HepG2 (cell line): Measurements from ENCODE around the gene ANXA9. TPM values are rescaled to one million over a fixed set of nuclear protein-coding genes. Genes with fewer than 3 reads are reported as not detected.

Experiments used
- ATAC-seq: fragments of 200-7000 bp; cut with Tn5 transposase; 3 replicates; pipeline ENCODE4 v1.9.1; 2020; ENCODE audit warnings: mild to moderate bottlenecking, moderate library complexity
- BruUV-seq: library from RNA; stranded (reverse); fragments of 400-500 nt; replicated peaks from 2 replicates; lab custom pipeline; 2021; lab: Mats Ljungman, UMichigan
- CTCF ChIA-PET: fragments of 300-600 bp; formaldehyde crosslinking; extraction: SDS; loops from one replicate; lab custom pipeline; 2021; ENCODE audit warnings: low total read pairs, inconsistent platforms, low intra/inter-chr PET ratio; lab: Yijun Ruan, JAX
- POLR2A ChIA-PET: fragments of 350-600 bp; sonication (Branson Sonifier 250); formaldehyde crosslinking; loops from one replicate; lab custom pipeline; 2020; ENCODE audit warnings: antibody characterized with exemption, inconsistent platforms; lab: Yijun Ruan, JAX
- DNase-seq: peaks from one replicate; pipeline ENCODE4 v3.0.0-alpha.2; 2015; ENCODE audit warnings: low spot score
- FAIRE-seq: peaks from 3 replicates; lab custom pipeline; 2011; peaks lifted over from hg19 to GRCh38; lab: Jason Lieb, UNC
- H2AFZ ChIP-seq: one replicate; pipeline ENCODE4 v1.6.1; 2011; ENCODE audit warnings: low read length, inconsistent platforms
- H3K27ac ChIP-seq: fragments of 300-600 bp; 3 replicates; pipeline ENCODE4 v1.8.0; 2011; ENCODE audit warnings: mixed run types, mild to moderate bottlenecking, mixed read lengths, low read length, inconsistent platforms; ENCODE audit not compliant: insufficient read depth; ENCODE audit errors: extremely low read length
- H3K27me3 ChIP-seq, 2 experiments: fragments of 200-600 bp in 1 of 2; 2 replicates in 1 of 2; 3 replicates in 1 of 2; pipeline versions ENCODE4 v1.6.0 to v1.8.0; 2011; ENCODE audit warnings: low read length in 2 of 2, mild to moderate bottlenecking in 2 of 2, moderate library complexity in 2 of 2, inconsistent platforms in 1 of 2; ENCODE audit not compliant: insufficient read depth in 2 of 2, control insufficient read depth in 1 of 2
- H3K36me3 ChIP-seq, 2 experiments: fragments of 200-600 bp in 1 of 2; replicated peaks in 1 of 2; 2 replicates in 1 of 2; 3 replicates in 1 of 2; pipeline versions ENCODE4 v1.5.1 to v1.8.0; 2011; ENCODE audit warnings: low read length in 2 of 2, inconsistent platforms in 1 of 2; ENCODE audit not compliant: insufficient read depth in 2 of 2, control insufficient read depth in 1 of 2
- H3K4me1 ChIP-seq: 2 replicates; pipeline ENCODE4 v1.5.1; 2012; ENCODE audit warnings: low read length, inconsistent platforms; ENCODE audit not compliant: insufficient read depth
- H3K4me2 ChIP-seq: 2 replicates; pipeline ENCODE4 v1.6.0; 2011; ENCODE audit warnings: low read depth, low read length, inconsistent platforms
- H3K4me3 ChIP-seq, 3 experiments: fragments of 200-600 bp in 1 of 3; sonication (generic), shearing (Covaris generic) in 1 of 3; replicated peaks in 1 of 3; 2 replicates each; pipeline ENCODE4 v1.5.1; 2011 to 2016; ENCODE audit warnings: low read length in 3 of 3, inconsistent platforms in 2 of 3, low read depth in 2 of 3, mild to moderate bottlenecking in 2 of 3, control low read depth in 1 of 3, mixed read lengths in 1 of 3; ENCODE audit not compliant: insufficient read depth in 1 of 3
- H3K79me2 ChIP-seq: one replicate; pipeline ENCODE4 v1.6.1; 2011; ENCODE audit warnings: low read length, inconsistent platforms; ENCODE audit not compliant: insufficient read depth
- H3K9ac ChIP-seq: 2 replicates; pipeline ENCODE4 v1.6.0; 2011; ENCODE audit warnings: mild to moderate bottlenecking, low read depth, low read length, inconsistent platforms; ENCODE audit not compliant: insufficient read depth
- H3K9me3 ChIP-seq: 2 replicates; pipeline ENCODE4 v1.5.1; 2012; ENCODE audit warnings: mild to moderate bottlenecking, low read length
- H4K20me1 ChIP-seq: 2 replicates; pipeline ENCODE4 v1.6.0; 2011; ENCODE audit warnings: inconsistent platforms, mild to moderate bottlenecking, low read length, moderate library complexity; ENCODE audit not compliant: insufficient read depth
- CCAR2 ChIP-seq: fragments of 200-400 bp; formaldehyde crosslinking; optimal IDR thresholded peaks from 2 replicates; pipeline ENCODE3; 2018; ENCODE audit warnings: low read depth, mild to moderate bottlenecking, low read length, moderate library complexity
- JUND ChIP-seq: sonication (generic); formaldehyde crosslinking; IDR thresholded peaks from 2 replicates; pipeline ENCODE4 v1.8.0; 2022; ENCODE audit warnings: mild to moderate bottlenecking, missing genetic modification reagents
- MED13 ChIP-seq: sonication (generic); formaldehyde crosslinking; IDR thresholded peaks from 2 replicates; pipeline ENCODE4 v1.5.0; 2020; ENCODE audit warnings: missing genetic modification reagents
- NONO ChIP-seq, 2 experiments: fragments of 450-650 bp in 1 of 2; sonication (generic) in 1 of 2; formaldehyde crosslinking in 1 of 2; IDR thresholded peaks in 1 of 2; conservative IDR thresholded peaks in 1 of 2; 2 replicates each; pipeline versions ENCODE4 v1.6.1 to v1.8.0; 2017 to 2022; ENCODE audit warnings: mild to moderate bottlenecking in 1 of 2, missing genetic modification reagents in 1 of 2, moderate library complexity in 1 of 2
- POGZ ChIP-seq: sonication (generic); formaldehyde crosslinking; IDR thresholded peaks from 2 replicates; pipeline ENCODE4 v1.4.0; 2020; ENCODE audit warnings: mild to moderate bottlenecking, missing genetic modification reagents
- POLR2A ChIP-seq, 2 experiments: IDR thresholded peaks; 2 replicates each; pipeline ENCODE4 v1.6.1; 2011; ENCODE audit warnings: low read depth in 2 of 2, low read length in 2 of 2, mild to moderate bottlenecking in 1 of 2, moderate library complexity in 1 of 2; ENCODE audit not compliant: insufficient read depth in 1 of 2
- TGIF2 ChIP-seq: IDR thresholded peaks from 2 replicates; pipeline ENCODE4 v1.6.1; 2016; ENCODE audit warnings: control low read depth, missing compliant biosample characterization
- ZNF180 ChIP-seq: sonication (generic); formaldehyde crosslinking; IDR thresholded peaks from 2 replicates; pipeline ENCODE4 v1.4.0; 2020; ENCODE audit warnings: low read depth, missing genetic modification reagents, borderline replicate concordance
- ZNF335 ChIP-seq: sonication (generic); formaldehyde crosslinking; IDR thresholded peaks from 2 replicates; pipeline ENCODE4 v1.4.0; 2020; ENCODE audit warnings: missing genetic modification reagents
- ZNF337 ChIP-seq: sonication (generic); formaldehyde crosslinking; IDR thresholded peaks from 2 replicates; pipeline ENCODE4 v1.5.1; 2020; ENCODE audit warnings: missing genetic modification reagents, low read depth, mild to moderate bottlenecking, borderline replicate concordance
- ZNF607 ChIP-seq: sonication (generic); formaldehyde crosslinking; IDR thresholded peaks from 2 replicates; pipeline ENCODE4 v1.5.1; 2020; ENCODE audit warnings: missing genetic modification reagents, mild to moderate bottlenecking, borderline replicate concordance
- ZNF792 ChIP-seq: IDR thresholded peaks from 2 replicates; pipeline ENCODE4 v1.6.1; 2016
- ZSCAN20 ChIP-seq: sonication (generic); formaldehyde crosslinking; IDR thresholded peaks from 2 replicates; pipeline ENCODE4 v1.4.0; 2020; ENCODE audit warnings: missing genetic modification reagents, mild to moderate bottlenecking, borderline replicate concordance
- ZSCAN21 ChIP-seq: sonication (generic); formaldehyde crosslinking; IDR thresholded peaks from 2 replicates; pipeline ENCODE4 v1.8.0; 2022; ENCODE audit warnings: mild to moderate bottlenecking, missing genetic modification reagents, moderate library complexity, borderline replicate concordance
- WGBS: methylation state at CpG from one replicate; pipeline ENCODE4 v1.1.6; 2017; ENCODE audit warnings: low lambda C conversion rate; 5-methylcytosine and 5-hydroxymethylcytosine counted together
- in situ Hi-C: cut with HindIII; loops from 2 replicates; pipeline ENCODE4 v1.10.0; 2017; ENCODE audit warnings: low pct_unique_long_range_greater_than_20kb; ENCODE audit not compliant: extremely low pct_ligation_motif_present
- intact Hi-C: fragments of 100-400 bp; cut with micrococcal nuclease; formaldehyde crosslinking; loops from one replicate; pipeline ENCODE4 v1.10.0; 2022; ENCODE audit not compliant: unreplicated experiment
- polyA plus RNA-seq, 8 experiments: library from polyadenylated mRNA; depleted of rRNA in 3 of 8; stranded (reverse) in 7 of 8; unstranded in 1 of 8; fragments of >200 nt; fragmentation: Illumina TruSeq in 4 of 8; extraction: Trizol in 4 of 8; gene quantifications; 2 replicates each; pipeline versions ENCODE4 v1.2.1 to v1.2.3, GENCODE V29; 2011 to 2016; ENCODE audit warnings: low read depth in 4 of 8, missing spikeins in 1 of 8, mixed read lengths in 1 of 8; ENCODE audit not compliant: insufficient read depth in 1 of 8
- total RNA-seq, 5 experiments: library from RNA; depleted of rRNA; stranded (reverse); fragments of >200 nt; fragmentation: Illumina TruSeq; extraction: Trizol; gene quantifications; 2 replicates each; pipeline ENCODE4 v1.2.3, GENCODE V29; 2016; ENCODE audit warnings: low read depth in 1 of 5
- TF ChIP-seq, protein P1 (sequence below): IDR thresholded peaks from 2 replicates; pipeline ENCODE4 v1.6.1; 2012; ENCODE audit warnings: low read depth, low read length, improper control_type of control experiment
- TF ChIP-seq, protein P2 (sequence below): sonication (generic); formaldehyde crosslinking; IDR thresholded peaks from 2 replicates; pipeline ENCODE4 v1.5.1; 2020; ENCODE audit warnings: mild to moderate bottlenecking, missing genetic modification reagents, borderline replicate concordance

Gene ANXA9
- total and polyA plus RNA-seq, 2 of the 13 experiments (the other 11 are each of a cell fraction or from before 2014, with no cell fraction given): 13.3 to 23.9 TPM

GRCh38 chr1:151007853-151008243, 25.8 kb downstream of the ANXA9 start:
- WGBS: 1% methylated on average over 4 of the region's 4 CpGs
- BruUV-seq: no TSS peak
- Histone ChIP-seq H3K27me3 (no peaks in the 10 kb centered on the region; a peak in 1 of 5 replicates), H2AFZ (no peak overlapping the region), H3K36me3 (no peaks in the 10 kb centered on the region), H3K4me2 (peak overlapping the region; percentile 99), H3K9me3 (no peaks in the 10 kb centered on the region), H4K20me1 (no peaks in the 10 kb centered on the region), H3K9ac (peak overlapping the region; percentile 98), H3K79me2 (peaks cover 34% of the 10 kb centered on the region), H3K27ac (peak overlapping the region; percentile 100), H3K4me3 (peak overlapping the region; percentile 61 to 99 (median 69)), H3K4me1 (peaks cover 77% of the 10 kb centered on the region)
- in situ Hi-C loops: no loop called here
- intact Hi-C loops: loop anchor here (5.0 kb wide), 2 partner anchors 36 to 39 kb away; partner anchors contain the start of genes C1orf56 and CERS2
- DNase-seq: no peak
- POLR2A ChIA-PET: interaction anchor here (3.5 to 9.1 kb wide), 3 partner anchors 12 to 34 kb away, joined by 55 to 150 read pairs (median 99); partner anchors contain the start of genes ANXA9 and CERS2
- no peak for FAIRE-seq
- no peak for ATAC-seq
- CTCF ChIA-PET: interaction anchor here (0.9 to 1.4 kb wide), 2 partner anchors 27 to 29 kb away, joined by 3 read pairs; no protein-coding TSS in a partner anchor
- 0 out of 2 replicates have a peak, but pooled peaks have one; percentile 4 for TF ChIP-seq ZNF337
- TF ChIP-seq ZNF180 (CRISPR knock-in tag): no peak
- TF ChIP-seq ZNF792 (CRISPR knock-in tag): peak; percentile 7; the same call in 1 of the 2 replicates
- TF ChIP-seq ZNF335: 0 out of 2 replicates have a peak, but pooled peaks have one; percentile 41
- no peak for TF ChIP-seq CCAR2
- no peak for TF ChIP-seq MED13 (CRISPR knock-in tag)
- no peak; the same call in 1 of the 2 replicates for TF ChIP-seq ZSCAN21 (CRISPR knock-in tag)
- TF ChIP-seq TGIF2 (CRISPR knock-in tag): peak; percentile 16; the same call in 1 of the 2 replicates
- TF ChIP-seq ZSCAN20 (CRISPR knock-in tag): no peak
- TF ChIP-seq JUND (CRISPR knock-in tag): 0 out of 2 replicates have a peak, but pooled peaks have one; percentile 43
- TF ChIP-seq, protein P1, sequence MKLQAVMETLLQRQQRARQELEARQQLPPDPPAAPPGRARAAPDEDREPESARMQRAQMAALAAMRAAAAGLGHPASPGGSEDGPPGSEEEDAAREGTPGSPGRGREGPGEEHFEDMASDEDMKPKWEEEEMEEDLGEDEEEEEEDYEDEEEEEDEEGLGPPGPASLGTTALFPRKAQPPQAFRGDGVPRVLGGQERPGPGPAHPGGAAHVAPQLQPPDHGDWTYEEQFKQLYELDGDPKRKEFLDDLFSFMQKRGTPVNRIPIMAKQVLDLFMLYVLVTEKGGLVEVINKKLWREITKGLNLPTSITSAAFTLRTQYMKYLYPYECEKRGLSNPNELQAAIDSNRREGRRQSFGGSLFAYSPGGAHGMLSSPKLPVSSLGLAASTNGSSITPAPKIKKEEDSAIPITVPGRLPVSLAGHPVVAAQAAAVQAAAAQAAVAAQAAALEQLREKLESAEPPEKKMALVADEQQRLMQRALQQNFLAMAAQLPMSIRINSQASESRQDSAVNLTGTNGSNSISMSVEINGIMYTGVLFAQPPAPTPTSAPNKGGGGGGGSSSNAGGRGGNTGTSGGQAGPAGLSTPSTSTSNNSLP: 0 out of 2 replicates have a peak, but pooled peaks have one; percentile 30
- TF ChIP-seq POLR2A (IDR thresholded peaks at IDR 0.05; ENCODE audit: insufficient read depth in 1 of 2, low read depth in 2 of 2, low read length in 2 of 2): peak in 1 of 2 experiments; percentile 77; a peak in 1 of 4 replicates
- peak; percentile 41; the same call in 1 of the 2 replicates for TF ChIP-seq ZNF607 (CRISPR knock-in tag)
- TF ChIP-seq, protein P2, sequence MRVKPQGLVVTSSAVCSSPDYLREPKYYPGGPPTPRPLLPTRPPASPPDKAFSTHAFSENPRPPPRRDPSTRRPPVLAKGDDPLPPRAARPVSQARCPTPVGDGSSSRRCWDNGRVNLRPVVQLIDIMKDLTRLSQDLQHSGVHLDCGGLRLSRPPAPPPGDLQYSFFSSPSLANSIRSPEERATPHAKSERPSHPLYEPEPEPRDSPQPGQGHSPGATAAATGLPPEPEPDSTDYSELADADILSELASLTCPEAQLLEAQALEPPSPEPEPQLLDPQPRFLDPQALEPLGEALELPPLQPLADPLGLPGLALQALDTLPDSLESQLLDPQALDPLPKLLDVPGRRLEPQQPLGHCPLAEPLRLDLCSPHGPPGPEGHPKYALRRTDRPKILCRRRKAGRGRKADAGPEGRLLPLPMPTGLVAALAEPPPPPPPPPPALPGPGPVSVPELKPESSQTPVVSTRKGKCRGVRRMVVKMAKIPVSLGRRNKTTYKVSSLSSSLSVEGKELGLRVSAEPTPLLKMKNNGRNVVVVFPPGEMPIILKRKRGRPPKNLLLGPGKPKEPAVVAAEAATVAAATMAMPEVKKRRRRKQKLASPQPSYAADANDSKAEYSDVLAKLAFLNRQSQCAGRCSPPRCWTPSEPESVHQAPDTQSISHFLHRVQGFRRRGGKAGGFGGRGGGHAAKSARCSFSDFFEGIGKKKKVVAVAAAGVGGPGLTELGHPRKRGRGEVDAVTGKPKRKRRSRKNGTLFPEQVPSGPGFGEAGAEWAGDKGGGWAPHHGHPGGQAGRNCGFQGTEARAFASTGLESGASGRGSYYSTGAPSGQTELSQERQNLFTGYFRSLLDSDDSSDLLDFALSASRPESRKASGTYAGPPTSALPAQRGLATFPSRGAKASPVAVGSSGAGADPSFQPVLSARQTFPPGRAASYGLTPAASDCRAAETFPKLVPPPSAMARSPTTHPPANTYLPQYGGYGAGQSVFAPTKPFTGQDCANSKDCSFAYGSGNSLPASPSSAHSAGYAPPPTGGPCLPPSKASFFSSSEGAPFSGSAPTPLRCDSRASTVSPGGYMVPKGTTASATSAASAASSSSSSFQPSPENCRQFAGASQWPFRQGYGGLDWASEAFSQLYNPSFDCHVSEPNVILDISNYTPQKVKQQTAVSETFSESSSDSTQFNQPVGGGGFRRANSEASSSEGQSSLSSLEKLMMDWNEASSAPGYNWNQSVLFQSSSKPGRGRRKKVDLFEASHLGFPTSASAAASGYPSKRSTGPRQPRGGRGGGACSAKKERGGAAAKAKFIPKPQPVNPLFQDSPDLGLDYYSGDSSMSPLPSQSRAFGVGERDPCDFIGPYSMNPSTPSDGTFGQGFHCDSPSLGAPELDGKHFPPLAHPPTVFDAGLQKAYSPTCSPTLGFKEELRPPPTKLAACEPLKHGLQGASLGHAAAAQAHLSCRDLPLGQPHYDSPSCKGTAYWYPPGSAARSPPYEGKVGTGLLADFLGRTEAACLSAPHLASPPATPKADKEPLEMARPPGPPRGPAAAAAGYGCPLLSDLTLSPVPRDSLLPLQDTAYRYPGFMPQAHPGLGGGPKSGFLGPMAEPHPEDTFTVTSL (CRISPR knock-in tag): no peak
- no peak for TF ChIP-seq POGZ (CRISPR knock-in tag)
- no peak for TF ChIP-seq NONO (IDR thresholded peaks at IDR 0.05)
- TF ChIP-seq NONO (CRISPR knock-in tag; conservative IDR thresholded peaks at IDR 0.05): no peak
